ENCODE data around the gene BCAP31. TPM values are rescaled to one million over a fixed set of nuclear protein-coding genes. Genes with fewer than 3 reads are reported as not detected.

Gene BCAP31
- total RNA-seq, 4 donors from 2014 or later: 76.4 to 129 (median 101) TPM

DNA sequence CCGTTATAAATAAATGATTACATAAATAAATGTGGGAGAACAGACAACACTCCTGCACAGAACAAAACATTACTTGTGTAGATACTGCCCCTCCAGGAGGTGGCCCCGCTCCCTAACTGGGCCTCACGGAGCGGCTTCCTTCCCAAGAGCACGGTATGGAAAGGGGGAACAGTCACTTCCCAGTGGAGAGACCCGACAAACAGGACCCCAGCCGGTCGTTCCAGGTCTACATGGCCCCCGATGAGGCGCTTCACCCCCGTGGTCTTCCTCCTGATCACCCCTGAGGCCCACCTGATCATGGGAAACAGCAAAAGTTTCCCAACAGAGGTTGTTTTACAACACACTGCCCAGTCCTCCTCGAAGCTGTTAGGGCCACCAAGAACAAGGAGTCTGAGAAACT is 43.0 kb downstream of the BCAP31 start:
- Histone ChIP-seq H3K27ac (replicated peaks in 1 of 4) (no peak overlapping the region), H3K27me3 (no peaks in the 10 kb centered on the region), H3K9me3 (peaks cover 0 to 8% (median 0%) of the 10 kb centered on the region in 4 donors), H3K36me3 (no peaks in the 10 kb centered on the region), H3K4me1 (no peaks in the 10 kb centered on the region), H3K4me3 (no peak overlapping the region)
- 70% methylated on average over 12 of the region's 12 CpGs for WGBS
- intact Hi-C loops (cut with DNase I): no loop called here
- TF ChIP-seq POLR2A (IDR thresholded peaks at IDR 0.05; ENCODE audit: low read depth) (no peak), POLR2AphosphoS5 (IDR thresholded peaks at IDR 0.05) (no peak), EP300 (IDR thresholded peaks at IDR 0.05) (no peak)
- TF ChIP-seq, protein P1, sequence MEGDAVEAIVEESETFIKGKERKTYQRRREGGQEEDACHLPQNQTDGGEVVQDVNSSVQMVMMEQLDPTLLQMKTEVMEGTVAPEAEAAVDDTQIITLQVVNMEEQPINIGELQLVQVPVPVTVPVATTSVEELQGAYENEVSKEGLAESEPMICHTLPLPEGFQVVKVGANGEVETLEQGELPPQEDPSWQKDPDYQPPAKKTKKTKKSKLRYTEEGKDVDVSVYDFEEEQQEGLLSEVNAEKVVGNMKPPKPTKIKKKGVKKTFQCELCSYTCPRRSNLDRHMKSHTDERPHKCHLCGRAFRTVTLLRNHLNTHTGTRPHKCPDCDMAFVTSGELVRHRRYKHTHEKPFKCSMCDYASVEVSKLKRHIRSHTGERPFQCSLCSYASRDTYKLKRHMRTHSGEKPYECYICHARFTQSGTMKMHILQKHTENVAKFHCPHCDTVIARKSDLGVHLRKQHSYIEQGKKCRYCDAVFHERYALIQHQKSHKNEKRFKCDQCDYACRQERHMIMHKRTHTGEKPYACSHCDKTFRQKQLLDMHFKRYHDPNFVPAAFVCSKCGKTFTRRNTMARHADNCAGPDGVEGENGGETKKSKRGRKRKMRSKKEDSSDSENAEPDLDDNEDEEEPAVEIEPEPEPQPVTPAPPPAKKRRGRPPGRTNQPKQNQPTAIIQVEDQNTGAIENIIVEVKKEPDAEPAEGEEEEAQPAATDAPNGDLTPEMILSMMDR (IDR thresholded peaks at IDR 0.05): no peak
- no peak for DNase-seq (ENCODE audit: extremely low spot score)

DNA sequence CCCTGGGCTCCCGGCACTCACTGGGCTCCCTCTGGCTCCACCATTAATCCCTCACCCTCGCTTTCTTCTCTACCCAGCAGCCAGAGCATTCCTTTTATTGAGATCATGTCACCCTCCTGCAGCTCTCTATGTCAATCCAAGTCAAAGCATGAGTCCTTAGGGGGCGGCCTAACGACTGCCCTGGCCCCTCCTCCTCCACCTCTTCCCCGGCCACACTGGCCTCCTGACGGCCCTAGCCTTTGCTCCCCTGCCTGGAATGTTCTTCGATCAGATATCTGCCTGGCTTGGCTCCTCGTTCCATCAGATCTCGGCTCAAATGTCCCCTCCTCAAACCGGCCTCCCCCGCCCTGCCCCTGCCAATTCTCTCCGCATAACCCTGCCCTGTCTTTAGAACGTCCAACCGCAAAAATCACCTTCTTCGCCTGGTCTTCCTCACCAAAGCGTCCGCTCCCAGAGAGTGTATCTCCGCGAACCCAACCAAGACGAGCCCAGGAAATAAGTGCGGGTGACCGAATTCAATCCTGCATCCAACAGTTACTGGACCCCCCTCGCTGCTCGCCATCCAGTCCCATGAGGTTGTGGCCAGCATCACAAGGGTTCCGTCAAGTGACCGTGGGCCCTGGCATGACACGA is 49.9 kb downstream of the BCAP31 start:
- 79% methylated on average over 27 of the region's 27 CpGs for WGBS
- peaks cover 0 to 14% (median 3%) of the 10 kb centered on the region in 4 donors for H3K4me1 ChIP-seq
- no peak for DNase-seq (ENCODE audit: extremely low spot score)
- H3K27ac ChIP-seq (replicated peaks in 1 of 4): no peak overlapping the region
- H3K4me3 ChIP-seq: no peak overlapping the region
- TF ChIP-seq POLR2A (IDR thresholded peaks at IDR 0.05; ENCODE audit: low read depth) (no peak), POLR2AphosphoS5 (IDR thresholded peaks at IDR 0.05) (no peak), EP300 (IDR thresholded peaks at IDR 0.05) (no peak)
- TF ChIP-seq, protein P1 (IDR thresholded peaks at IDR 0.05): no peak
- H3K27me3 ChIP-seq: peaks cover 0 to 14% (median 2%) of the 10 kb centered on the region in 4 donors
- intact Hi-C loops (cut with DNase I): no loop called here
- no peaks in the 10 kb centered on the region for H3K9me3 ChIP-seq
- H3K36me3 ChIP-seq: no peaks in the 10 kb centered on the region

DNA sequence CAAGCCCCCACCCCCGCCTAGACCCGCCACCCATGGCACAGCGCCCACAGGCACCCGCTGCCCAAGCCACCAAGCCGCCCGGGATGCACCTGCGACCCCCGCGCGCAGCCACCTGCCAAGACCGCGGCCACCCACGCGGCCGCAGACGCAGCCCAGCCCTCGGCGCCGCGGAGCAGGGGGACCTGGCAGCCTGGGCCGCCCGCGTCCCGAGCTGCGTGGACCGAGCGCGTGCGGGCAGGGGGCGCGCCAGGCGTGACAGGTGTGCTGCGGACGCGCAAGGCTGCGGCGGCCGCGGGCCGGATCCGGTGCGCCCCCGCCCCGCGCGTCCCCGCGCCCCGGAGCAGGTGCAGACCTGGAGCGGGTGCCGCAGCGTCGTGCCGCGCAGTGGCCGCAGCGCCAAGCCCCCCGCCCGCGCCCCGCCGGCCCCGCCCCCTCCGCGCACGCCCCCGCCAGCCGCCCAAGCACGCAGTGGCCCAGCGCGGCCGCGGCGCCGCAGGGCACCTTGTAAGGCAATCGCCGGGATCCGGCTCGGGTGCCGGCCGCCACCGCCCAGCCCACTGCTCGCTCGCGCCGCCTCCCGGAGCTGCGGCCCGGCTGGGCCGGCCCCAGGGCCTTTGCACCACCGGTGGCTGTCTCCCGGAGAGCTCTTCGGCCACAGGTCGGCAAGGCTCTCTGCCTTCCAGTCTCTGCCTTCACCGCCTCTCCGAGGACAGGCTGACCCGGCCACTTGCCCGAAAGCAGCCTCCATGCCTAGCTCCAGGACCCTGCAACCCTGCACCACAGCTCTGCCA is 50.6 kb downstream of the BCAP31 start, which contains the start of gene PNCK:
TSS of gene PNCK (minus strand) at position 386 of the 791 bp plus-strand sequence. CDS start 737 bp downstream, outside the sequence.
- peak within 1 kb of the TSS; percentile 45 to 72 (median 70) for H3K27ac ChIP-seq (replicated peaks in 1 of 4)
- H3K4me1 ChIP-seq: peaks cover 0 to 22% (median 4%) of the 10 kb centered on the region in 4 donors
- H3K4me3 ChIP-seq: peak within 1 kb of the TSS; percentile 40 to 52 (median 45)
- H3K9me3 ChIP-seq: no peaks in the 10 kb centered on the region
- TF ChIP-seq POLR2AphosphoS5 (IDR thresholded peaks at IDR 0.05) (no peak), POLR2A (IDR thresholded peaks at IDR 0.05; ENCODE audit: low read depth) (no peak), EP300 (IDR thresholded peaks at IDR 0.05) (no peak)
- TF ChIP-seq, protein P1 (IDR thresholded peaks at IDR 0.05): no peak
- H3K27me3 ChIP-seq: peaks cover 0 to 14% (median 2%) of the 10 kb centered on the region in 4 donors
- H3K36me3 ChIP-seq: no peaks in the 10 kb centered on the region
- no peak for DNase-seq (ENCODE audit: extremely low spot score)
- WGBS: 47% methylated on average over 16 of the region's 98 CpGs
- intact Hi-C loops (cut with DNase I): no loop called here

DNA sequence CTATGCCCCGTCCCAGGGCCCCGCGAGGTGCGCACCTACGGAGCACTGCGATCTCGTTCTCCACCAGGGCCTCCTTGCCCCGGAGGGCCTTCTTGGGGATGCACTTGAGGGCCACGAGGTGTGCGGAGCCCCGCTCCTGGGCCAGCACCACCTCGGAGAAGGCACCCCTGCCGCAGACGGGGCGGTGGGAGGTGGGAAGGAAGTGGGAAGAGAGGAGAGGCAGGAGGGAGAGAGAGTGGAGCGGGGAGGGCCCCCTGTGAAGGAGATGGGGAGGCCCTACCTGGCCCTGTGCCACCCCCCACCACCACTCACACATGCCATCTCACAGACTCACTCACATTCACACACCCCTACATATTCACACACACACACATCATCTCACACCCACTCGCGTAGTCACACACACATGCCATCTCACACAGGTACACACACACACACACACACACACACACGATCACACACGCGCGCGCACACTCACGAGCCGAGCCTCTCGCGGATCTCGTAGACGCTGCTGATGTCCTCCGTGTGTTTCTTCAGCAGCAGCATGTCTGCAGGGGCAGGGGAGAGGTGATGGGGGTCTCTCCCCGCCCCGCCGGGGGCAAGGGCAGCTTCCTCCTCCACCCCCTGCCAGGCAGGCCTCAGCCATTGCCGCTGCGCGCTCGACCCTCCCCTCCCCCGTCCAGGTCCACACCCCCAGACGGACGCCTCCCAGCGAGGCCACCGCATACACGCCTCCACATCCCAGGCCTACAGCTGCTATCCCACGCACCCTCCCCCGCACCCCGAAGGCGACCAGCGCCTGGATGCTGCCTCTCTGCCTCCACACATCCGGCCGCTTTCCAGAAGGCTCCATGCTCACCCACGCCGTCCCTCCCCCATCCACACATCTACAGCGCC is 51.4 kb downstream of the BCAP31 start:
- TF ChIP-seq, protein P1 (IDR thresholded peaks at IDR 0.05): no peak
- TF ChIP-seq POLR2AphosphoS5 (IDR thresholded peaks at IDR 0.05) (no peak), POLR2A (IDR thresholded peaks at IDR 0.05; ENCODE audit: low read depth) (no peak), EP300 (IDR thresholded peaks at IDR 0.05) (no peak)
- Histone ChIP-seq H3K9me3 (no peaks in the 10 kb centered on the region), H3K4me1 (peaks cover 0 to 29% (median 7%) of the 10 kb centered on the region in 4 donors), H3K27ac (replicated peaks in 1 of 4) (peak overlapping the region; percentile 45 to 72 (median 70)), H3K27me3 (peaks cover 0 to 14% (median 2%) of the 10 kb centered on the region in 4 donors), H3K4me3 (peak overlapping the region; percentile 40 to 52 (median 45)), H3K36me3 (no peaks in the 10 kb centered on the region)
- WGBS: 73% methylated on average over 30 of the region's 53 CpGs
- intact Hi-C loops (cut with DNase I): no loop called here
- no peak for DNase-seq (ENCODE audit: extremely low spot score)

All from esophagus muscularis mucosa (tissue), 4 donors.